Umbilical cord (tissue), 2 donors: Measurements from ENCODE around the gene CFAP100. TPM values are rescaled to one million over a fixed set of nuclear protein-coding genes. Genes with fewer than 3 reads are reported as not detected.
A peak's percentile ranks its signal among the peaks of the same experiment; 100 is the strongest.

Experiments used
- DNase-seq: peaks from one replicate; pipeline ENCODE4 v3.0.0-alpha.2; 2015; ENCODE audit warnings: low spot score
- total RNA-seq: library from RNA; depleted of rRNA; stranded (reverse); fragments of >200 nt; gene quantifications from one replicate; pipeline ENCODE4 v1.2.3, GENCODE V29; 2014; ENCODE audit warnings: low replicate concordance; ENCODE audit not compliant: insufficient read depth

Gene CFAP100
- total RNA-seq, 1 donor from 2014 or later = 3.4 TPM

- peak; percentile 17 for DNase-seq
Observed at GRCh38 chr3:126373682-126374601, 20.8 kb upstream of the CFAP100 start.

GRCh38 chr3:126375835-126376331 lies 18.8 kb upstream of the CFAP100 start:
- no peak for DNase-seq

GRCh38 chr3:126376444-126376843 lies 18.3 kb upstream of the CFAP100 start:
- DNase-seq = peak; percentile 29

GRCh38 chr3:126377211-126377610 lies 17.5 kb upstream of the CFAP100 start:
- no peak for DNase-seq

GRCh38 chr3:126378341-126378751 lies 16.4 kb upstream of the CFAP100 start:
- no peak for DNase-seq

GRCh38 chr3:126380011-126380768 lies 14.5 kb upstream of the CFAP100 start:
- DNase-seq = no peak

GRCh38 chr3:126381966-126382365 lies 12.7 kb upstream of the CFAP100 start:
- DNase-seq = no peak

- peak; percentile 78 for DNase-seq
Observed at GRCh38 chr3:126389112-126389793, 5.5 kb upstream of the CFAP100 start.

GRCh38 chr3:126389794-126390146 lies 4.9 kb upstream of the CFAP100 start:
- DNase-seq = no peak

GRCh38 chr3:126390201-126390600 lies 4.5 kb upstream of the CFAP100 start:
- DNase-seq = no peak

- no peak for DNase-seq
Observed at GRCh38 chr3:126390751-126391150, 4.0 kb upstream of the CFAP100 start.

- no peak for DNase-seq
Observed at GRCh38 chr3:126391631-126392030, 3.1 kb upstream of the CFAP100 start.

- DNase-seq = no peak
Observed at GRCh38 chr3:126392246-126392645, 2.5 kb upstream of the CFAP100 start.

GRCh38 chr3:126393563-126393962 lies 1.1 kb upstream of the CFAP100 start:
- DNase-seq = no peak

- no peak for DNase-seq
Observed at GRCh38 chr3:126394977-126395321, 240 bp downstream of the CFAP100 start.

- no peak for DNase-seq
Observed at GRCh38 chr3:126395846-126396513, 1.3 kb downstream of the CFAP100 start.

- DNase-seq = no peak
Observed at GRCh38 chr3:126396536-126396935, 1.8 kb downstream of the CFAP100 start.

- DNase-seq = no peak
Observed at GRCh38 chr3:126397610-126398422, 3.1 kb downstream of the CFAP100 start.

- no peak for DNase-seq
Observed at GRCh38 chr3:126398423-126399350, 4.0 kb downstream of the CFAP100 start.

GRCh38 chr3:126399351-126399735 lies 4.6 kb downstream of the CFAP100 start:
- no peak for DNase-seq
